ENCODE measurements around the gene PRUNE2.

Gene PRUNE2

GRCh38 chr9:76605321-76605900 lies 300.5 kb downstream of the PRUNE2 start:
- Histone ChIP-seq H3K36me3 (ENCODE audit: low read depth) (no peaks in the 10 kb centered on the region), H3K9me3 (ENCODE audit: severe bottlenecking) (no peaks in the 10 kb centered on the region), H3K4me1 (ENCODE audit: insufficient read depth, poor library complexity, severe bottlenecking) (no peaks in the 10 kb centered on the region), H3K4me3 (ENCODE audit: severe bottlenecking) (no peak overlapping the region), H3K27ac (ENCODE audit: poor library complexity, severe bottlenecking) (no peak overlapping the region), H3K27me3 (ENCODE audit: insufficient read depth, poor library complexity, severe bottlenecking) (no peaks in the 10 kb centered on the region)
- no peak for ATAC-seq (ENCODE audit: low read depth)
- DNase-seq (ENCODE audit: low spot score): no peak
- TF ChIP-seq CTCF (IDR thresholded peaks at IDR 0.05; ENCODE audit: poor library complexity, severe bottlenecking): no peak

- DNase-seq (ENCODE audit: low spot score) (no peak), ATAC-seq (ENCODE audit: low read depth) (no peak)
- H3K36me3 ChIP-seq (ENCODE audit: low read depth): no peaks in the 10 kb centered on the region
- no peak overlapping the region for H3K4me3 ChIP-seq (ENCODE audit: severe bottlenecking)
- TF ChIP-seq CTCF (IDR thresholded peaks at IDR 0.05; ENCODE audit: poor library complexity, severe bottlenecking): no peak
- no peak overlapping the region for H3K27ac ChIP-seq (ENCODE audit: poor library complexity, severe bottlenecking)
- no peaks in the 10 kb centered on the region for H3K9me3 ChIP-seq (ENCODE audit: severe bottlenecking)
- no peaks in the 10 kb centered on the region for H3K4me1 ChIP-seq (ENCODE audit: insufficient read depth, poor library complexity, severe bottlenecking)
- H3K27me3 ChIP-seq (ENCODE audit: insufficient read depth, poor library complexity, severe bottlenecking): no peaks in the 10 kb centered on the region
Measured at GRCh38 chr9:76603931-76604570, 301.9 kb downstream of the PRUNE2 start.

- H3K4me1 ChIP-seq (ENCODE audit: insufficient read depth, poor library complexity, severe bottlenecking): no peaks in the 10 kb centered on the region
Measured at GRCh38 chr9:76603448-76603895, 302.4 kb downstream of the PRUNE2 start.

GRCh38 chr9:76602199-76602598 lies 303.7 kb downstream of the PRUNE2 start:
- H3K4me1 ChIP-seq (ENCODE audit: insufficient read depth, poor library complexity, severe bottlenecking): no peaks in the 10 kb centered on the region
- no peaks in the 10 kb centered on the region for H3K27me3 ChIP-seq (ENCODE audit: insufficient read depth, poor library complexity, severe bottlenecking)
- no peak for ATAC-seq (ENCODE audit: low read depth)
- no peak for TF ChIP-seq CTCF (IDR thresholded peaks at IDR 0.05; ENCODE audit: poor library complexity, severe bottlenecking)
- H3K27ac ChIP-seq (ENCODE audit: poor library complexity, severe bottlenecking): no peak overlapping the region
- no peak overlapping the region for H3K4me3 ChIP-seq (ENCODE audit: severe bottlenecking)
- no peak for DNase-seq (ENCODE audit: low spot score)
- no peaks in the 10 kb centered on the region for H3K9me3 ChIP-seq (ENCODE audit: severe bottlenecking)
- no peaks in the 10 kb centered on the region for H3K36me3 ChIP-seq (ENCODE audit: low read depth)

More at GRCh38 chr9:76603448-76603895, 302.4 kb downstream of the PRUNE2 start:
- ATAC-seq (ENCODE audit: low read depth) (no peak), DNase-seq (ENCODE audit: low spot score) (no peak)
- Histone ChIP-seq H3K4me3 (ENCODE audit: severe bottlenecking) (no peak overlapping the region), H3K27me3 (ENCODE audit: insufficient read depth, poor library complexity, severe bottlenecking) (no peaks in the 10 kb centered on the region), H3K36me3 (ENCODE audit: low read depth) (no peaks in the 10 kb centered on the region), H3K27ac (ENCODE audit: poor library complexity, severe bottlenecking) (no peak overlapping the region), H3K9me3 (ENCODE audit: severe bottlenecking) (no peaks in the 10 kb centered on the region)
- no peak for TF ChIP-seq CTCF (IDR thresholded peaks at IDR 0.05; ENCODE audit: poor library complexity, severe bottlenecking)

- ATAC-seq (ENCODE audit: low read depth) (no peak), DNase-seq (ENCODE audit: low spot score) (no peak)
Measured at GRCh38 chr9:76600007-76600615, 305.8 kb downstream of the PRUNE2 start.

More at GRCh38 chr9:76600007-76600615, 305.8 kb downstream of the PRUNE2 start:
- H3K4me1 ChIP-seq (ENCODE audit: insufficient read depth, poor library complexity, severe bottlenecking): no peaks in the 10 kb centered on the region
- H3K27me3 ChIP-seq (ENCODE audit: insufficient read depth, poor library complexity, severe bottlenecking): no peaks in the 10 kb centered on the region
- no peak overlapping the region for H3K4me3 ChIP-seq (ENCODE audit: severe bottlenecking)
- no peak for TF ChIP-seq CTCF (IDR thresholded peaks at IDR 0.05; ENCODE audit: poor library complexity, severe bottlenecking)
- no peaks in the 10 kb centered on the region for H3K9me3 ChIP-seq (ENCODE audit: severe bottlenecking)
- no peak overlapping the region for H3K27ac ChIP-seq (ENCODE audit: poor library complexity, severe bottlenecking)
- no peaks in the 10 kb centered on the region for H3K36me3 ChIP-seq (ENCODE audit: low read depth)

Measured in RWPE2 (cell line).